Activated CD4-positive, alpha-beta T cell treated with anti-CD3 and anti-CD28 coated beads for 4 hours (primary cell): ENCODE results near the gene MYBPH.

ENCODE experiments used
- DNase-seq, 2 donors: peaks; one replicate each; pipeline ENCODE4 v3.0.0-alpha.2; 2020

The MYBPH gene

GRCh38 chr1:203165101-203165799 is 10.4 kb downstream of the MYBPH start:
- DNase-seq = no peak

DNA sequence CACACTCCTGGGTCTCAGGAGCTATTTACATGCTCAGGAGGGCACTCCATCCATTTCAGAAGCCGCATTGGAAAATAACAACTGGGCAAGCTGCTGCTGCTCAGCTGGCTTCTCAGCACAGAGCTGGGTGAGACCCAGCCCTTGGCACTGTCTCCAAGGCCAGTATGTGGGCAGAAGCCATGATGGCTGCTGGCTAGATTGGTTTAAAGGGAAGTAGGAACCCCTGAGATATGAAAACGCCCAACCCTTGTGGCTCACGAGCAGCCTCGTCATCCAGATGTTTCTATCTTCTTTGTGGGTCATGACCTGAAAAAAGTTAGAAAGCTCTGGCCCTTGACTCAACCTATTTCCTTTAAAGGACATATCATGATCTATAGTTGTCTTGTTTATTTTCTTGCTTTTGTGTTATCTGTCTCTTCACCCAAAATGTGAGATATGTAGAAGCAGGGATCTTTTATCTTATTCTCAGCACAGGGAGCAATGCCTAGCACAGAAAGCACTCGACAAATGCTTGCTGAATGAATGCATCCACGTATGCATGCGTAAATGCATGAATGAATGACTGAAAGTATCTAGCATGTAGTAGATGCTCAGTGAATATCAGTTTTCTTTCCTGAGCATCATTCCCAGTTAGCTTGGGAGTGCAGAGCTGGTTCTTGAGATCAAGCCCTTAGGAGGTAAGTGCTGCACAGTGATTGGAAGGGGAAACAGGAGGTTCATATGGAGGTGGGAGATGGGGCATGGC is 11.6 kb downstream of the MYBPH start:
- no peak for DNase-seq

GRCh38 chr1:203162403-203162802 is 13.2 kb downstream of the MYBPH start:
- no peak for DNase-seq

DNA sequence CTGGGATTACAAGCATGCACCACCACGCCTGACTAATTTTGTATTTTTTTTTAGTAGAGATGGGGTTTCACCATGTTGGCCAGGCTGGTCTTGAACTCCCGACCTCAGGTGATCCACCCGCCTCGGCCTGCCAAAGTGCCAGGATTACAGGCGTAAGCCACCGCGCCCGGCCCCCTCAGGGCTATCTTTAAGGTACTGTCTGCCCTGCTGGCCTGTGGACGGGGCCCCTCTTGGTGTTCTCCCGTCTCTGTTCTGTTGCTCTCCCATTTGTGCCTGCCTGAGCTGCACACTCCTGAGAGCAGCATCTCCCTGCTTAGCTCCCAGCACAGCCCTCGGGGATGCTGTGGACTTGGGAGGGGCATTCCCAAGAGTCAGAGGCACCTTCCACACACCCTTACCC is 13.9 kb downstream of the MYBPH start:
- no peak for DNase-seq

DNA sequence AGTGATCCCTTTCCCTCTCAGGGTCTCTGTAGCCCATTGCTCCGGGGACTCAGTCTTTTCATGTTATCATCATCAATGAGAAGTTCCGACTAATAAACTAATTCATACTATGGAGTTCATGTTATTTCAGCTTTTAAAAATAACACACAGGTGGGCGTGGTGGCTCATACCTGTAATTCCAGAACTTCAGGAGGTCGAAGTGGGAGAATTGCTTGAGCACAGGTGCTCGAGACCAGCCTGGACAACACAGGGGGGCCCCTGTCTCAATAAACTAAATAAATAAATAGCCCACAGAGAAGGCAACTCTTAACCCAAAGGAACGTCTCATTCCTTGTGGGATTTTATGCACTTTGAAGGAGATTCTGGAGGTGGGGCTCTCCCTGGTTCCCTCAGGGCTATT is 14.5 kb downstream of the MYBPH start:
- DNase-seq = no peak

DNA sequence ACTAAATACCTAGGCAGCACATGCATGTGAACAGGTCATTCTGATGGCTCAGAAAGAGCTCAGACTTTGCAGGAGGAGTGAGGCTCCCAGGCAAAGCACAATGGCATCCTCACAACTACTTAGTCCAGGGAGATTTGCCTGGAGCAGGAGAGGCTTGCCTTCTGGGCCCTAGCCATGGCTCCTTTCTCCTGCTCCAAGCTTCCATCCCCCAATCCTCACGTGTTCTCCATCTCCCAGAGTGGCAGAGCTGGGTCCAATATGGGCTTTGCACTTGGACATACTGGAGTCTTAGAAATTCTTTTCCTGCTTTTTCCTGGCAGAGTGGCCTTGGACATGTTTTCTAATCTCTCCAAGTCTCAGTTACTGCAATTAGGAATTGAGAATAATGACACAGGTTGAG is 15.8 kb downstream of the MYBPH start:
- DNase-seq = no peak

- DNase-seq = no peak
Observed at GRCh38 chr1:203158960-203159665, 16.5 kb downstream of the MYBPH start.

DNA sequence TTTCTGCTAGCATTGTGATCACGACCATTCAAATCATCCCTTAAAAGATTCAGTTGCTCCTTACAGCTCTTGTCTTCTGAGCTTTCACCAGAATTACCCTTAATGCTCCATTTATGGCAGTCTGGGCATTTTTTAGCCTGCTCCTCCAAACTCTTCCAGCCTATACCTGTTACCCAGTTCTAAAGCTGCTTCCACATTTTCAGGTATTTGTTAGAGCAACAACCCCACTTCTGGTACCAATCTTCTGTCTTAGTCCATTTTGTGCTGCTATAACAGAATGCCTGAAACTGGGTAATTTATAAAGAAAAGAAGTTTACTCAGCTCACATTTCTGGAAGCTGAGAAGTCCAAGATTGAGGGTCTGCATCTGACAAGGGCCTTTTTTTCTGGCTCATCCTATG is 17.2 kb downstream of the MYBPH start:
- DNase-seq = no peak

DNA sequence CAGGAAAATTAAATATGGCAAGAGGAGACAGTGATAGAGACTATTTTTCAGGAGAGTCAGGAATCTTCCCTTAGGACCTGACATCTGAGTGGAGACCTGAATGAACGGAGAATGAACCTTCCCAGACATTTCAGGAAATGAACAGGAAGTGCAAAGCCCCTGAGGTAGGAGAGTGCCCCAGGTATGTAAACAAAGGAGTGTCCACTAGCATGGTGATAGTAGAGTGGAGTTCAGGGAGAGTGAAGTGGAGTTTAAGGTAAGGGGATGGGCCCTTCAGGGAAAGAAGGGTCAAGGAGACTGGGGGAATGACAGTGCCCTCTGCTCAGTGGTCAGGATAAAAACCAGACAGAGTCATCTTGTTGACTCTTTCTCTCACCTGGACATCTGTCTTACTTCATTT is 19.3 kb downstream of the MYBPH start:
- DNase-seq = no peak

DNA sequence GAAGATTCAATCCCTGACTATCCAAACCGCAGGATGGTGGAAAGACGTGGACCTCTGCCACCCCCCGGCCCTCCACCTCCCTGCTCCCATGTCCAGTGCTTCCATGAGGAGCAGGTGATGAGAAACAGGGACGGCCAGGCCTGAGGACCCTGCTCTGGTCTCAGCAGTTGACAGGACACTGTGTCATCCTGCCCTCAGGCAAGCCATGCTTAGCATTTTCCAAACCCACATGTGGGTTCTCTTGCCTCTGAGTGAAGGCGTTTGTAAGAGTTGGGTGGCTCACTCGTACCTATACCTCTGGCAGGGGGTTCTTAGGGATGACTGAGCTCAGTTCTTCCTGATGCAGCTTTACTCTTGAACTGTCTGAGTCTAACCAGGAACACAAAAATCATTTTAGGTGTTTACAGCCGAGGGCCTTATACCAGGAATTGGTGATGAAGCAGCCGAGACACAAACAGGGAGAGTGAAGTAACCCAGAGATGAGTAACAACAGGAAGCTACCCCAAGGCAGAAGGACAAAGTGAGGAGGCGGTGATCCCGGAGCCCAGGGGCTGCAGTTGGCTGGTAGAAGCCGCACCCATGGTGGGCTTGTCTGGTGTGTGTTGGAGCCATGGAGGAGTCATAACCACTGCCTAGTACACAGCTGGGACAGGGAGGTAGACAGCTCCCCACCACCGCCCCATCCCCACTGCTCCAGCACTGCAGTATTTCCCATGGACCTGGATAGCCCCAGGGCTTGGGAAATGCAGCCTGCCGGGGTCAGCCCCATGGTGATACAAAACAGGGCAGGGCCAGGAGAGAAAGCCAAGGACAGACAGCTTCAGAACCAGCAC is 21.4 kb downstream of the MYBPH start:
- no peak for DNase-seq

DNA sequence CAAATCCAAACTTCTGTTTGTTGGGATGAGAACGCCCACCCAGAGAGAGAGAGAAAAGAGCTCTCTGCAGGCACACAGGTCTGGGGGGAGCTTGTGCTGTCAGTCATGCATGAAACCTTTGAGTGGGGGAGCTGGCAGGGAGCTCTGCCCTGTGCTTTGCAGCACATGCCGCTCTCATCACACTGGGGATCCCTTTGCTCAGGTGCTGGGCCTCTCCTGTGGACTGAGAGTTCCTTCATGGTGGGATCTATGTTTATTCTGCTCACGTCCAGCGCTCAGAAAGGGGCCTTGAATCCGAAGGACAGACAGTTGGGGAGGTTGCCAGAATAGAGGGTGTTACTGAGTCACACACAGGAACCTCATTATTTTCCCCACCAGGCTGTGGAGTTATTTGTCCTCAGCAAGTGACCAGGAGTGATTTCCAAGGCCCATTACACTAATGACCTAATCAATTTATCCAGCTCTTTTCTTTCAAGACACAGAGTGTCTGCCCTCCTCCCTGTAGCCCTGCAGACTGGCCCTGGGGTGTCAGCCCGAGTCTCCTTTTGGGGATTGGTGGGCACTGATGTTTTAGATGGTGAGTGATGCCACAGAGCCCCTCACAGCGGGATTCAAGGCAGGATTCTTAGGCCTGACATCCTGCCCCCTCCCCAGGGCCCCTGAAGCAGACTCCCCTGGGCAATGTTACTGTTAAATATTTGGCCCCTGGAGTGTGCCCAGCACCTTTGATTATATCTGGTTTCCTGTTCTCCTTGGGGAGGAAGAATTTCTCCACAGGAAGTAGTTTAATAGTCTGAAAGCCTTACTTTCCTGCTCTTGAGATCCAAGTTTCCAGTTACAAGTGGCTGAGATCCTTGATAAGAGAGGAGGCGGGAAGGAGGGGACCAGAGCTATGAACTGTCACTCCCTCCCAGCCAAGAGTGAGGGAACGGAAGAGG is 22.3 kb downstream of the MYBPH start:
- no peak for DNase-seq

GRCh38 chr1:203152158-203153034 is 23.2 kb downstream of the MYBPH start:
- DNase-seq = no peak

GRCh38 chr1:203151362-203152157 is 24.1 kb downstream of the MYBPH start:
- no peak for DNase-seq

- no peak for DNase-seq
Observed at GRCh38 chr1:203150511-203151297, 24.9 kb downstream of the MYBPH start.

- DNase-seq = no peak
Observed at GRCh38 chr1:203149188-203149840, 26.3 kb downstream of the MYBPH start.

DNA sequence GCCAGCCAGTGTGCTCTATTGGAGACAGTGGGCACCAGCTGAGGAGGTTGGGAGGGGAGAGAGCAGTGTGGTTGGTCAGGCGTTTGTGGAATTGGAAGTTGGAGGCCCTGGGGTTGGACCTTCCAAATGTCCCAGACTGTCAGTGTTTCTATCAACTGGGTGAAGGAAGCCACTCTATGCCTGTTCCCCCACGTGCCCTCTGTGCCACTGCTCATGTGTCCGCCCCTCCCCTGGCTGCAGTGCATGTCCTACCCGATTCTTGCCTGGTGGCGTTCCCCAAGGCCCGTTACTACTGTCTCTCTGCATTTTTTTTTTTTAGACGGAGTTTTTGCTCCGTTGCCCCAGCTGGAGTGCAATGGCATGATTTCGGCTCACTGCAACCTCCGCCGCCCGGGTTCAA is 27.0 kb downstream of the MYBPH start:
- DNase-seq = no peak

GRCh38 chr1:203148127-203148526 is 27.5 kb downstream of the MYBPH start:
- no peak for DNase-seq

DNA sequence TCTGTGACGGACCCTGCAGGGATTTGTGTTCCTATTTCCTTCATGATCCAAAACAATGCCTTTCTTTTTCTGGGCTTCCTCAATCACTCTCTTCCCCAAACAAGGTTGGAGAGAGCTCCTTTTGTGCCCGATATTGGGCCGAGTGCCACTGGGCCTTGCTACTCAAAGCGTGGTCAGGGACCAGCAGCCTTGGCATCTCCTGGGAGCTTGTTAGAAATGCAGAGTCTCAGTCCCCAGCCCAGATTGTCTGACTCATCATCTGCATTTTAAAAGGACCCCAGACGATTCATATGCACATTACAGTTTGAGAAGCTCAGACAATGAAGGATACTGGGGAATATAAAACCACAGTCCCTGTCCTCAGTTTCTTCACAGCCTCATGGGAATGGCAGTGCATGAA is 28.2 kb downstream of the MYBPH start:
- no peak for DNase-seq

DNA sequence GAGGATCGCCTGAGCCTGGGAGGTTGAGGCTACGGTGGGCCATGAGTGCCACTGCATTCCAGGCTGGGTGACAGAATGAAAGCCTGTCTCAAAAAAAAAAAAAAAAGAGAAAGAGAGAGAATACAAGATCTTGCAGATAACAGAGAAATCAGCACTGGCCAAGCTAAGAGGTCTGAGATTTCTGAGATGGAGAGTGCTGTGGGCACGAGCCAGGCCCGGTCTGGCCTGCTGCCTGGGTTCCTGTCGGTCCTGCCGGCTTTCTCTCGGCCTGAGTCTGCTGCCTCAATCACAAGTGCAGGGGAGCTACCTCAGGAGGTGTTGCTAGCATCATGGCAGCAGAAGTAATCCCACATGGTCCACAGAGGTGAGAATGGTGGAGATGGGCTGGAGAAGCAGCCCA is 29.1 kb downstream of the MYBPH start:
- DNase-seq = no peak
